GM12878 (cell line): ENCODE measurements around the gene CTPS1. TPM values are rescaled to one million over a fixed set of nuclear protein-coding genes. Genes with fewer than 3 reads are reported as not detected.
A peak's percentile ranks its signal among the peaks of the same experiment; 100 is the strongest.

Experiments used
- ATF7 ChIP-seq: fragments of 450-650 bp; IDR thresholded peaks from 2 replicates; pipeline ENCODE4 v1.6.1; 2016; ENCODE audit warnings: low read depth, mild to moderate bottlenecking
- BACH1 ChIP-seq: fragments of 450-650 bp; IDR thresholded peaks from 2 replicates; pipeline ENCODE4 v1.6.1; 2017; ENCODE audit warnings: mild to moderate bottlenecking, borderline replicate concordance
- BCL11A ChIP-seq: IDR thresholded peaks from 2 replicates; pipeline ENCODE4 v1.6.1; 2011; ENCODE audit warnings: low read depth, low read length
- CBFB ChIP-seq: IDR thresholded peaks from 2 replicates; pipeline ENCODE4 v1.6.1; 2016; ENCODE audit warnings: antibody characterized with exemption, low read depth
- CEBPB ChIP-seq, 2 experiments: fragments of 150-350 bp in 1 of 2; IDR thresholded peaks; 2 replicates each; pipeline ENCODE4 v1.6.1; 2012 to 2014; ENCODE audit warnings: low read depth in 2 of 2, low read length in 2 of 2, borderline replicate concordance in 1 of 2, inconsistent platforms in 1 of 2
- CHD4 ChIP-seq: fragments of 200-600 bp; sonication (generic); IDR thresholded peaks from 2 replicates; pipeline ENCODE4 v1.6.1; 2016; ENCODE audit warnings: mild to moderate bottlenecking
- ELK1 ChIP-seq: IDR thresholded peaks from 2 replicates; pipeline ENCODE4 v1.6.1; 2012; ENCODE audit warnings: low read depth, low read length, improper control_type of control experiment
- ESRRA ChIP-seq: IDR thresholded peaks from 2 replicates; pipeline ENCODE4 v1.6.1; 2012; ENCODE audit warnings: mild to moderate bottlenecking, low read length, improper control_type of control experiment
- IKZF1 ChIP-seq: fragments of 450-650 bp; conservative IDR thresholded peaks from 2 replicates; pipeline ENCODE4 v1.6.1; 2017; ENCODE audit warnings: antibody characterized with exemption, mild to moderate bottlenecking
- IRF3 ChIP-seq: fragments of 450-650 bp; IDR thresholded peaks from 2 replicates; pipeline ENCODE4 v1.6.1; 2014; ENCODE audit warnings: mild to moderate bottlenecking
- MTA3 ChIP-seq: IDR thresholded peaks from 2 replicates; pipeline ENCODE4 v1.6.1; 2012; ENCODE audit warnings: low read length, inconsistent platforms, borderline replicate concordance
- MXI1 ChIP-seq: fragments of 150-350 bp; IDR thresholded peaks from 2 replicates; pipeline ENCODE4 v1.6.1; 2011; ENCODE audit warnings: low read depth, mild to moderate bottlenecking, inconsistent platforms, low read length, improper control_type of control experiment
- NBN ChIP-seq: fragments of 450-650 bp; IDR thresholded peaks from 2 replicates; pipeline ENCODE4 v1.6.1; 2016
- NR2C1 ChIP-seq: fragments of 450-650 bp; IDR thresholded peaks from 2 replicates; pipeline ENCODE4 v1.6.1; 2017; ENCODE audit warnings: antibody characterized with exemption, mild to moderate bottlenecking, moderate library complexity
- PKNOX1 ChIP-seq: fragments of 450-650 bp; IDR thresholded peaks from 2 replicates; pipeline ENCODE4 v1.6.1; 2016; ENCODE audit warnings: mild to moderate bottlenecking
- PML ChIP-seq: IDR thresholded peaks from 2 replicates; pipeline ENCODE4 v1.6.1; 2012; ENCODE audit warnings: low read length, inconsistent platforms
- POLR2A ChIP-seq: IDR thresholded peaks from 2 replicates; pipeline ENCODE4 v1.6.1; 2011; ENCODE audit warnings: low read depth, mild to moderate bottlenecking, low read length
- POLR2AphosphoS2 ChIP-seq: IDR thresholded peaks from 2 replicates; pipeline ENCODE4 v1.6.1; 2011; ENCODE audit warnings: low read depth, mild to moderate bottlenecking, low read length, improper control_type of control experiment, moderate library complexity
- SIN3A ChIP-seq: IDR thresholded peaks from 2 replicates; pipeline ENCODE4 v1.6.1; 2012; ENCODE audit warnings: low read depth, low read length, improper control_type of control experiment
- SUZ12 ChIP-seq: fragments of 200-600 bp; sonication (generic); IDR thresholded peaks from one replicate; pipeline ENCODE4 v1.6.1; 2018; ENCODE audit warnings: antibody characterized with exemption, mild to moderate bottlenecking; ENCODE audit not compliant: unreplicated experiment
- TAF1 ChIP-seq: IDR thresholded peaks from 2 replicates; pipeline ENCODE4 v1.6.1; 2011; ENCODE audit warnings: mild to moderate bottlenecking, low read depth, low read length, borderline replicate concordance
- TBL1XR1 ChIP-seq: IDR thresholded peaks from 2 replicates; pipeline ENCODE4 v1.6.1; 2012; ENCODE audit warnings: low read depth, low read length, improper control_type of control experiment
- TCF7 ChIP-seq: IDR thresholded peaks from 2 replicates; pipeline ENCODE4 v1.6.1; 2014; ENCODE audit warnings: antibody characterized with exemption, borderline replicate concordance
- WRNIP1 ChIP-seq: IDR thresholded peaks from 2 replicates; pipeline ENCODE4 v1.6.1; 2011; ENCODE audit warnings: low read depth, low read length, improper control_type of control experiment, borderline replicate concordance
- YY1 ChIP-seq: IDR thresholded peaks from 2 replicates; pipeline ENCODE4 v1.6.1; 2011; ENCODE audit warnings: low read depth, mild to moderate bottlenecking, low read length
- ZBED1 ChIP-seq: IDR thresholded peaks from 2 replicates; pipeline ENCODE4 v1.6.1; 2016; ENCODE audit warnings: borderline replicate concordance
- ZBTB33 ChIP-seq: fragments of 450-650 bp; IDR thresholded peaks from 2 replicates; pipeline ENCODE4 v1.6.1; 2017; ENCODE audit warnings: mild to moderate bottlenecking
- ZNF384 ChIP-seq: IDR thresholded peaks from 2 replicates; pipeline ENCODE4 v1.6.1; 2012; ENCODE audit warnings: low read depth, mild to moderate bottlenecking, low read length, improper control_type of control experiment, borderline replicate concordance
- polyA plus RNA-seq, 11 experiments: library from polyadenylated mRNA; depleted of rRNA in 4 of 11; unstranded in 6 of 11; stranded (reverse) in 5 of 11; fragments of >200 nt; fragmentation: Nextera tagmentation in 4 of 11; fragmentation: Illumina TruSeq in 1 of 11; extraction: Ambion mirVana in 4 of 11; extraction: Trizol in 1 of 11; gene quantifications; 1 replicate in 1 of 11; 2 replicates in 10 of 11; pipeline versions ENCODE4 v1.2.1 to v1.2.3, GENCODE V29; 2011 to 2016; ENCODE audit warnings: inconsistent platforms in 2 of 11, missing spikeins in 2 of 11, low read depth in 1 of 11
- total RNA-seq, 4 experiments: library from RNA; depleted of rRNA in 3 of 4; stranded (reverse); fragments of >200 nt in 3 of 4; fragmentation: Illumina TruSeq in 1 of 4; extraction: Trizol in 1 of 4; gene quantifications; 2 replicates each; pipeline versions ENCODE4 v1.2.1 to v1.2.3, GENCODE V29; 2013 to 2021

The CTPS1 gene
- total and polyA plus RNA-seq, 10 of the 15 experiments (the other 5 are each of a cell fraction or from before 2014, with no cell fraction given) = 27.5 to 106 (median 62.8) TPM

GRCh38 chr1:40979241-40980067 is at the start of gene CTPS1 (continued):
- TF ChIP-seq CHD4 (no peak), NBN (peak; percentile 72), NR2C1 (no peak), CBFB (0 out of 2 replicates have a peak, but pooled peaks have one; percentile 61), PML (no peak; the same call in 1 of the 2 replicates), POLR2A (peak; percentile 91), PKNOX1 (peak; percentile 98), ATF7 (no peak), TCF7 (no peak), ZBED1 (no peak), ELK1 (no peak), MTA3 (no peak), ZNF384 (no peak), TAF1 (peak; percentile 53; the same call in 1 of the 2 replicates), BCL11A (no peak), WRNIP1 (no peak), TBL1XR1 (no peak), CEBPB (IDR thresholded peaks at IDR 0.05; ENCODE audit: borderline replicate concordance in 1 of 2, low read depth in 2 of 2, low read length in 2 of 2) (no peak), ESRRA (no peak), MXI1 (peak; percentile 91), YY1 (peak; percentile 8; the same call in 1 of the 2 replicates), POLR2AphosphoS2 (peak; percentile 50; the same call in 1 of the 2 replicates), ZBTB33 (no peak), SIN3A (0 out of 2 replicates have a peak, but pooled peaks have one; percentile 57), IRF3 (peak; percentile 81), IKZF1 (peak; percentile 68), SUZ12 (no peak), BACH1 (no peak)
